ENCODE data around the gene FNDC10.
A peak's percentile ranks its signal among the peaks of the same experiment; 100 is the strongest.

Gene FNDC10

DNA sequence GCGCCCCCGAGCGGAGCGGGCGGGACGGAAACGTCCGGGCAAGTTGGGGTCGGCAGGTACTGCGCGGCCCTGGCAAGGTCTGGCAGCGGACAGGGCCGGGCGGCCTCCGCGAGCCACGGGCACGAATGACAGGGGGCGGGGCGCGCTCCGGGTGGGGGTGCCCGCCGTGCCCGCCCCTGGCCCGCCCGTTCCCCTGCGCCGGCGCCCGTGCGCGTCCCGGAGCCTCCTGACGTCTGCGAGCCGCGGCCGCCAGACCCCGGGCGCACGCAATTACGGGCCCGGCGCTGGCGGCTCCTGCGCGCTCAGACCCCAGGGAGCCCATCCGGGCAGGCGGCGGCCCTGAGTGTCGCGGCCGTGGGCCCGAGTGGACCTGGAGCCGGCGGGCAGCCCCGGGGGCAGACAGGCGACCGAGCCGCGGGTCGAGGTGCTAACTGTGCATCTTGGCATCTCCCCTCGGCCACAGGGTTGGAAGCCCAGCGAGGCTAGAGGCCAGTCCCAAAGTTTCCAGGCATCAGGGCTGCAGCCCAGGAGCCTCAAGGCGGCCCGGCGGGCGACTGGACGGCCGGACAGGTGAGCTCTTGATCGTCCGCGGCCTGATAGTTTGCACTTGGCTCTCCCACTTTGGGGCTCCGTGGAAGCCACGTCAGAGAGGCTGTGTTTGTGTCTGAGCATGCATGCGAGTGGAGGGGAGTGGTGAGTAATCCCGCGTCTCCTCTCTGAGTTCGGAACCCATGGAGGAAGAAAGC, 16.3 kb upstream of the FNDC10 start:
- peak; percentile 47 for DNase-seq (ENCODE audit: low read depth)

DNA sequence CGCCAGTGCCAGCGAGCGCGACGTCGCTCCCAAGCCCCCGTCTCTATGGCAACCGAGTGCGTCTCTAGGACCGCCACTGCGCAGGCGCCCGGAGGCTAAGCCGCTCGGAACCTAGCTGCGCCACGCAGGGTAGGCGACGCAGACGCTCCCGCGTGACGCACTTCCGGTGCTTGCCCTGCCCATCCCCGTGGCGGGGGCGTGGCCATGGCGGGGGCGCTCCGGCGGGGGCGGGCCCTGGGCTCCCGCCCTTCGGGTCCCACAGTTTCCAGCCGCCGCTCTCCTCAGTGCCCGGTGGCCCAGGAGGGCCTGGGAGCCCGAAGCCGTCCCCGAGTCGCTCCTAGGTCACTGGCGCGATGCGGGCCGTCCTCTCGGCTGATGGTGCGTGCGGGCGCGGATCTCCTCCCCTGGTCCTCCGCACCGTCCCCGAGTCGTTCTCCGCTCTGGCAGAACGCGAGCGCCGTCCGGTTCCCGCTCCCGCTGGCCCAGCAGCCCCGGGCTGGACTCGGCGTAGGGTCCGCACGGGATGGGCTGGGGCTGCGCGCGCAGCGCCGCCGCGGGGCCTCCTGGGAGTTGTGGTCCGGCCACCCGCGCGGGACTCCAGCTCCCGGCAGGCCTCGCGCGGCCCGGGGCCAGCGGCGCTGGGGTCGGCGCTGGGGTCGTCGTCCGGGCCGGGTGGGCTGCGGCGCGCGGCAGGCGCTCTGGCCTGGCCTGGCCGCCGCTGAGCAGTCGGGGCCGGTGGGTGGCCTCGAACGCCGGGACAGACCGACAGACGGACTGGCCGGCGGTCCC, 15.5 kb upstream of the FNDC10 start, which contains the start of gene MIB2:
MIB2 (plus strand) TSS at position 245 of the 789 bp plus-strand sequence. CDS start 7,953 bp downstream, outside the sequence.
- peak; percentile 93 for DNase-seq (ENCODE audit: low read depth)

DNA sequence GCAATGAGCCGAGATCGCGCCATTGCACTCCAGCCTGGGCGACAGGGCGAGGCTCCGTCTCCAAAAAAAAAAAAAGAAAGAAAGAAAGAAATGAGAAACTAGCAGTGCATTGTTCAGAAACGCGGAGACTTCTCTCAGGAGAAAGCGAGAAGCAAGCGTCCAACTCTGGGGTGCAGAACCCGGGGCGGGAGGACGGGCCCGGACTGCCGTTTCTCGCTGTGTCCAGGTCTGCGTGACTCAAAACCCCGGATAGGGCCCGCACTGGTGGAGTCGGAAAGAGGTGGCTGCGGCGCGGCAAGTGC, 15.0 kb upstream of the FNDC10 start:
- DNase-seq (ENCODE audit: low read depth): no peak

DNA sequence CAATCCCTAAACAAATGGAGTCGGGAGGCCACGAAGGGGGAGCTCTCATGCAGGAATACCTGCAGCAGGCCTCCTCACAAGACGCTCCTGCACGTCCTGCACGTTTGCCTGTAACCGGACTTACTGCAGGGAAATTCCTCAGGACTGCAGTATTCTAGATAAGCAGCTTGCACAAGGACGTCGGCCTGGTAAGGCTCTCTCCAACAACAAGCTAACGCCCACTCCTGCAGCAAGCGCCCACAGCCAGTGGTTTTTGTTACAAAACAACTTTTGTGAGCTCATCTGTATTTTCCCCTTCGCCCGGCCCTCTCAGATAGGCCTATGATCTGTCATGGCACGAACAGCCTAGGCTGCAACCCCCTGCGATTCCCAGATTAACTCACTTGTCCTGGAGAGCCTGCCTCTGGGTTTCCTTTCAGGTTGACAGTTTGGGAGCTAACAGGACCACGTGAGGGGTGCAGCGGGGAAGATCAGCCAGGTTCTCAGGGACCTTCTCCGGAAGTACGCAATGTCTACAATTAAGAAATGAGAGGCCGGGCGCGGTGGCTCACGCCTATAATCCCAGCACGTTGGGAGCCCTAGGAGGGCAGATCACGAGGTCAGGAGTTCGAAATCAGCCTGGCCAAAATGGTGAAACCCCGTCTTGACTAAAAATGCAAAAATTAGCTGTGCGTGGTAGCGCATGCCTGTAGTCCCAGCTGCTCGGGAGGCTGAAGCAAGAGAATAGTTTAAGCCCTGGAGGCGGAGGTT, 14.4 kb upstream of the FNDC10 start:
- DNase-seq (ENCODE audit: low read depth): peak; percentile 61

DNA sequence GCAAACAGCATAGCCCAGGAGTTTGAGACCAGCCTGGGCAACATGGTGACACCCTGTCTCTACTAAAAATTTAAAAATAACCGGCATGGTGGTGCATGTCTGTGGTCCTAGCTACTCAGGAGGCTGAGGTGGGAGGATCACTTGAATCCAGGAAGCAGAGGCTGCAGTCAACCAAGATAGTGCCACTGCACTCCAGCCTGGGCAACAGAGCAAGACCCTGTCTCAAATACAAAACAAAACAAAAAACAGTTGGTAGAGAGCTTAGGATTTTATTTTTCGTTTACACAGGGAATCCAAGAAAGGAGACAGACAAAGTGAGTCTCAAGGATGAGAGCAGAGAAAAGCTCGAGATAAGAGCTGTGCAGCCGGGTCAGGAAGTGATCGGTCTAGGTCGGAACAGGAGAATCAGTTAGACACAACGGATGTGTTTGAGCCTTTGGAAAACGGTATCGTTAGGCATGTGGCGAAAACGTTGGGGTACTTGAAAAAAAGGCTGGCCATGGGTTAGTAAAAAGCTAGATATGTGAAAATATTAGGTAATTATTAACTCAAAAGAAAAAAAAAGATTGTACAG, 13.7 kb upstream of the FNDC10 start:
- no peak for DNase-seq (ENCODE audit: low read depth)

DNA sequence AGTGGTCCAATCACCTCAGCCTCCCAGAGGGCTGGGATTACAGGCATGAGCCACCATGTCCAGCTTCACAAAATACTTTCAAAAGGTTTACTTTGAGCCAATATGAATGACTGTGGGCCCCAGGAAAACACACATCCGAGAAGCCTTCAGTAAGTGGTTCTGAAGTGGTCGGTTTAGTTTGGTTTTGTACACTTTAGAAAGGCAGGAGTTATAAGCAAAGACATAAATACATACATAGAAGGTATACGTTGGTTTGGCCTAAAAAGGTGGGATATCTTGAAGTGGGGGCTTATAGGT, 12.1 kb upstream of the FNDC10 start:
- no peak for DNase-seq (ENCODE audit: low read depth)

DNA sequence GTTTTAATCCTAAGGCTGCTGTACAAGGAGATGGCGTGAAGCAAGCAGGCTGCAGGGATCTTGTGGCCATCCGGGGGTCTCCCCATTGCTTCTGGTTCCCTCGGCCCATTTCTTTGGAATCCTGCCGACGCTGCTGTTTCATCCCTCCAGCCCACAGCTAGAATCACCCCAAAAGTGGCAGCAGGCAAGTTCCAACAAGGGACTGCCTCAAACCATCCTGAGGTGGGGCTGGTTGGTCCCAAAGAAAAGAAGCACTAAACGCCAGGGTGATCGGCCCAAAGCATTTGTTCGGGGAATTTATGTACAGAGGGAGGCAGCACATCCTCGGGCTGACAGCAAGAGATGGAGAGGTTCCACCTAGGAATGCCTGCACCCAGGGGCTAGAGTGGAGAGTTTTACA, 10.9 kb upstream of the FNDC10 start:
- no peak for DNase-seq (ENCODE audit: low read depth)

DNA sequence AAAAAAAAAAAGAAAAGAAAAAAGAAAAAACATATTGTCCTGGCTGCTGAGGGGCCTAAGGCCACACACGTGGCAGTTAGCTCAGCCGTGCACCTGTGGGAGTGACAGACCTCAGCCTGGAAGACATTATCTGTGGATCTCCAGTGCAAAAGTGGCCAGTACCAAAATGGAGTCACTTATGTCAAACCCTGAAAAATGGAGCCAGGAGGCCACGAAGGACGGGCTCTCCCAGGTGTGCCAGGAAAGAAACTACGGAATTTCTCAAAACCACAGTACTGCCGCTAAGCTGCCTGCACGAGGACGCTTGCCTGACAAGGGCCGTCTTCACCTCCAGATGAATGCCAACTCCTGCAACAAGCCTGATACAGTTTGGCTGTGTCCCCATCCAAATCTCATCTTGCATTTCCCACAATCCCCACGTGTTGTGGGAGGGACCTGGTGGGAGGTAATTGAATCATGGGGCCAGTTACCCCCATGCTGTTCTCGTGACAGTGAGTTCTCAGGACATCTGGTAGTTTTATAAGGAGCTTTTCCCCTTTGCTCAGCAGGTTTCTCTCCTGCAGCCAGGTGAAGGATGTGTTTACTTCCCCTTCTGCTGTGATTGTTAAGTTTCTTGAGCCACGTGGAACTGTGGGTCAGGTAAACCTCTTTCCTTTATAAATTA, 10.0 kb upstream of the FNDC10 start:
- no peak for DNase-seq (ENCODE audit: low read depth)

DNA sequence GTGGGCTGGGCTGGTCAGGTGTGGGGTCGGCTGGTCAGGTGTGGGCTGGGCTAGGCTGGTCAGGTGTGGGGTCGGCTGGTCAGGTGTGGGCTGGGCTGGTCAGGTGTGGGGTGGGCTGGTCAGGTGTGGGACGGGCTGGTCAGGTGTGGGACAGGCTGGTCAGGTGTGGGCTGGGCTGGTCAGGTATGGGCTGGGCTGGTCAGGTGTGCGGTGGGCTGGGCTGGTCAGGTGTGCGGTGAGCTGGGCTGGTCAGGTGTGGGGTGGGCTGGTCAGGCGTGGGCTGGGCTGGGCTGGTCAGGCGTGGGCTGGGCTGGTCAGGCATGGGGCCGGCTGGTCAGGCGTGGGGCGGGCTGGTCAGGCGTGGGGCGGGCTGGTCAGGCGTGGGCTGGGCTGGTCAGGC, 6.3 kb upstream of the FNDC10 start:
- no peak for DNase-seq (ENCODE audit: low read depth)

DNA sequence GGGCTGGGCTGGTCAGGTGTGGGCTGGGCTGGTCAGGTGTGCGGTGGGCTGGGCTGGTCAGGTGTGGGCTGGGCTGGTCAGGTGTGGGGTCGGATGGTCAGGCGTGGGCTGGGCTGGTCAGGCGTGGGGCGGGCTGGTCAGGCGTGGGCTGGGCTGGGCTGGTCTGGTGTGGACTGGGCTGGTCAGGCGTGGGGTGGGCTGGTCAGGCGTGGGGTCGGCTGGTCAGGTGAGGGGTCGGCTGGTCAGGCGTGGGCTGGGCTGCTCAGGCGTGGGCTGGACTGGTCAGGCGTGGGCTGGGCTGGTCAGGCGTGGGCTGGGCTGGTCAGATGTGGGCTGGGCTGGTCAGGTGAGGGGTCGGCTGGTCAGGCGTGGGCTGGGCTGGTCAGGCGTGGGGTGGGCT, 5.8 kb upstream of the FNDC10 start:
- no peak for DNase-seq (ENCODE audit: low read depth)

DNA sequence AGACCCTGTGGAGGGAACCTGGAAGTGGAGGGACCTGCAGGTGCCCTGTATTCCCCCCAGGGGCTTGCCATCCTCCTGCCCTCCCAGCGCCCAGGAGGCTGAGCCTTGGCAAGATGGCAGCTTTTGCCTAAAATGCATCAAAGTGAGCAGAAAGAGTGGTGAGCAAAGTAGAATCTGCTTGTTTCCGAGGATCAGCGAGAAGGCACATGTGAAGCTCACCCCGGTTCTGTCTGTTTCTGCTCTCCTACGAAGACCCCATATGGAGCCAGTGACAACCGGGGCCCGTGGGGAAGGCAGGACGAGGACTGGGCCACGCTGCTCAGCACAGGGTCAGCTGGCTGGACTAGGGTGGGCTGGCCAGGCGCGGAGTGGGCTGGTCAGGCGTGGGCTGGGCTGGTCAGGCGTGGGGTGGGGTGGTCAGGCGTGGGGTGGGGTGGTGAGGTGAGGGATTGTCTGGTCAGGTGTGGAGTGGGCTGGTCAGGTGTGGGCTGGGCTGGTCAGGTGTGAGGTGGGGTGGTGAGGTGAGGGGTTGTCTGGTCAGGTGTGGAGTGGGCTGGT, 5.2 kb upstream of the FNDC10 start:
- DNase-seq (ENCODE audit: low read depth): no peak

DNA sequence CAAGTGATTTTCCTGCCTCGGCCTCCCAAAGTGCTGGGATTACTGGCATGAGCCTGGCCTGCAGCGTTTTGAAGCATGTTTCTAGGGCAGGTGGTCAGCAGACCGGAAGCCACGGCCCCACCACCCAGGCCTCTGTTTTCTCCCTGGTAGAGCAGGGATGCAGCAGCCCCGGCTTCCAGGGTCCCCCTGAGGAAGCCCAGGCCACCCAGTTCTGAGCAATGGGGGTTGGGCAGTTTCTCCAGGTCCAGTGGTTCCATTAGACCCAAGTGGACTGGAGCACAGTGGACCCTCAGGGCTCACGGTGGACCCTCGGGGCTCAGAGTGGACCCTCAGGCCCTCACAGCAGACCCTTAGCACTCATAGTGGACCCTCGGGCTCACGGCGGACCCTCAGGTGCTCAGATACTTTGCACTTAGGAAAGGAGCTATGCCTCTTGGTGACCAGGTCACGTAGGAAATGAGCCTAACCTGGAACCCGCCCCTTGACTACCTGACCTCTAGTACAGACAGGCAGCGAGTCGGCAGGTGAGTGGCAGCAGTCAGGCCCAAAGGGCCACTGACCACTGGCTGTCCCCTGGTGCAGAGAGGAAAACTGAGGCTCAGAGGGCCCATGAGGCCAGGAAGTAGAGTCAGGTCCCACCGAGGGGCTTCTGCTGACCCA, 4.6 kb upstream of the FNDC10 start:
- DNase-seq (ENCODE audit: low read depth): no peak

DNA sequence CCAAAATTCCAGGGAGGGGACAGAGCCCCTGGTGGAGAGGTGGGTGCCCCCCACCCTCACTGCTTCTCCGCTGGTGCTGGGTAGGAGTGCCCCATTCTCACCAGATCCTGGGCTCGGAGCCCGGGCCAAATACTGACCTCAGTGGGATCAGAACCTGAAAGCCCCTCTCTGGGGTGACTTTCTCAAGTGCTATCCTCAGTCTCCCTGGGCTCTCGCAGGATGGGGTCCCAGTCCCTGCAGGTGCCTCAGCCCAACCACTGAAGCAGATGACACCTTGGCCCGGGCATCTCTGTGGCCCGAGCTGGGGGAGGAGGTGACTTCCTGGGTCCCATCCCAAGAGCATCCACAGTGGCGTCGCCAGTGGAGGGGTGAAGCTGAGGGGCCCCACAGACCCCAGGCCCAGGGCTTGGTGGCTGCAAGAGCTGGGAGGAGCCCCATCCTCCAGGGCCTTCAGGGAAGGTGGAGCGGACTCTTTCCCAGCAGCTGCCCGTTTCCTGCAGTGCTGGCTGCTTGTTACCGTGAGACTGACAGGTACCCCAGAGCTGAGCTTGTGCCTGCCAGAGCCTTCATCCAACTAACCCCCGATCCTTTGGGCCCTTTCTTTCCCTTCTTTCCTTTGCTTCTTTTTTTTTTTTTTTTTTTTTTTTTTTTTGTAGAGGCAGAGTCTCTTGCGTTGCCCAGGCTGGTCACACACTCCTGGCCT, 3.9 kb upstream of the FNDC10 start:
- no peak for DNase-seq (ENCODE audit: low read depth)

DNA sequence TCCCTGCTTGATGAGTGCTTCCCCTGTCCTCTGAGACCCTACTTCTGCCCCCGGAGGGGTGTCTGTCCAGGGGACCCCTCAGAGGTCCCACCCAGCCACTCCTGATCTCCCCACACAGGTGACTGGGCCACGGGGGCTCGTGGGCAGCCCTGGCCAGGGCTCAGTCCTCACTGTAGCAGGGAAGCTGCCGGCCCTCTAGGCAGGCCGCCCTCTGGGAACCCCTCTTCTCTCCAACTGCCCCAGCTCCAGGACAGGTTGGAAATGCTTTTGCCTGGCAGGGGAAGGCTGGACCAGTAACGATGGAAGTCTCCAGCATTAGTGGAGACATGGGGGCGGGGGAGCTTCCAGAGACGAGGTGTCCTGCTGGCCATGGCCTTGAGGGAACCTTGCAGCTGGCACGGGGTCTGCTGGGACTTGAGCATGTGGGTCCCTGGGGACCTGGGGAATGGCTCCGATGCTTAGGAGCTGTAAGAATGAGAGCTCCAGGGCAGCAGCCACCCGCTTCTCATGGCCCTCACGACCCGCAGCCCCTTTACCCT, 3.1 kb upstream of the FNDC10 start:
- no peak for DNase-seq (ENCODE audit: low read depth)

DNA sequence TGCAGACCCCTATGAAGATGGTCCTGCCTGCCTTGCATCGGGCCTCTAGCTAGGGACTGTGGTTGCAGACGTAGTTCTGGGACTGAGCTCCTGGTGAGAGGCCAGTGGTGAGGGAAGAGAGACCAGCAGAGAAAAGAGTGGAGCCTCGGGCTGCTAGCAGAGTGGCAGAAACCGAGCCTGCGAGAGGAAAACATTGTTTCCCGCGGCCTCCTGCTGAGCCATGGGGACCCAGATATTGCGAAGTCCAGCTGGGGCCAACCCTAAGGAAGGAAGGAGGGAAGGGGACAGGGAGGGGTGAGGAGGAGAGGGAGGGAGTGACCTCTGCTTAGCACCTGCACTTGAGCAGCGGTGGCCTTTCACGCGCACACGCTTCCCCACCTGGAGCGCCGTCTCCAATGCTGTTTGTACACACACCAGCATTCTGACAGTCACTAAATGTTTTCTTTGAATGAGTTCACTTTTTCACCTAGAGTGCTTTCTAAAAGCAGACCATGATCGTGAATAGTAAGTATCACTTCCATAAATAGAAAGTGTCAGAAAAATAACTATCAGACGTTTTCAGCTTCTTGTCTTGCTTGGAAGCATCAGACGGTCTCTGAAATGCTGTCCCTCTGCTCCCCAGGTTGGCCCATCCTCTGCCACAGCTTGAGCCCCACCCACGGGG, 2.5 kb upstream of the FNDC10 start:
- no peak for DNase-seq (ENCODE audit: low read depth)

DNA sequence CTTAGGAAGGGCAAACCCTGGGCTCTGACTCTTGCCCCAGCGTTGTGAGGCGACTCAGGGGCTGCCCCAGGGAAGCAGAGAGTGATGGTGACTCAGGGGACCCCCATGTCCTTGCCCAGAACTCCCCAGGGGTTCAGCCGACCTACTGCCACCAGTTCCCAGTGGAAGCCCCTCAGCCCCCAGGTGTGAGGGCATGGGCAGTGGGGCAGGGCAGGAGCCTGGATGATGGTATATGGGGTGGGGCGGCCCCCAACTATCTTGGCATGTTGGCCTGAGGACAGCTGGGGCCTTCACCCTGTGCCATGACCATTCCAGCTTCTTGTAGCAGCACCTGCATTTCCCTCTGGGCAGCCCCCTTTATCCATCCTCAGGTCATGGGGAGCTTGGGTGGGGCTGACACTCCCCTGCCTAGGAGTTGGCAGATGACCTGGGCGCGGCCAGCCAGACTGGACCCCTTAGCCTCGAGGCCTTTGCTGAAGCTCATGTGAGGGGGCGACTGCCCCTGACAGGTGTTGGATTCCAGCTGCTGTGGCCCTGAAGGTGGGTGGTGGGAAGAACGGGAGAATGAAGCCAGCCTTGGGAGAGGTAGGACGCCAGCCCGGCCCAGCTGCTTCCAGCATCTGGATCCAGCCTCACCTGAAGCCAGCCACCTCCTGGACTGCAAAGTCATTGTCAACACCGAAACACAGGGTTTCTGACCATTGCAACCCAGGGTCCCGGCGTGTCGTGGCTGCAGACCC, 1.8 kb upstream of the FNDC10 start:
- no peak for DNase-seq (ENCODE audit: low read depth)

DNA sequence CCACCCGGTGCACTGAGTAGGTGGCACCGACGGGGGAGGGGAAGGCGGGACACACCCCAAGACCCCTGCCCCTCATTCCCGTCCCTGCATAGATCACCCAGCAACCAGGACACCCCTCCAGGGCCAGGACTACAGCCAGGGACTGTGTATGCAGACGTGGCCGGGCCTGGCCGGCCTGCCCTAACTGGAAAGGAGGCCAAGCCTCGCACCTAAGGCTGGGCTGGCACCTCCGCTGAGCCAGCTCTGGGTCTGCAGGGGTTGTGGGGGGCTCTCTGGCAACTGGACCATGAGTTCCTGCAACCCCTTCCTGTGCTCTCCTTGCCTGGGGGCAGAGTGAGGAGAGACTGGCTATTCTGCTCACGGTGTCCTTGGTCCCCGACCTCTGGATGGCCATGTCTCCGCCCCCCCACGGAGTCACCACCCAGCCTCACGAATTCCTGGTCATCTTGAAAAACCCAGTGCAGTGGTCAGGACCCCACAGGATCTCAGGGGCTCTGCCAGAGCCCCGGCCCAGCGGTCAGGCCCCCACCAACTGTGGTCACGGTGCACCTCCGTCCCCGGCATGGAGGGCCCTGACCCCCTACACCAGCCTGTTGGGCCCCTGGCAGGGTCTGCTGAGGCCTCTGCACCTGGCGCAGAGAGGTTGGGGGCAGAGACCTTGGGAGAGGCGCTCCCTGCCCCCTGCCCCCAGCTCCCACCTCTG, 1.1 kb upstream of the FNDC10 start:
- no peak for DNase-seq (ENCODE audit: low read depth)

All from fibroblast of gingiva (primary cell).